ENCODE results near the gene HDAC9.

The HDAC9 gene

GRCh38 chr7:18524248-18524647 is 28.7 kb downstream of the HDAC9 start:
- Histone ChIP-seq H3K9me3 (ENCODE audit: control insufficient read depth, insufficient read depth, low read length) (no peaks in the 10 kb centered on the region), H3K4me1 (ENCODE audit: insufficient read depth, low read length) (peaks cover 17% of the 10 kb centered on the region), H3K9ac (ENCODE audit: low read depth, low read length) (no peak overlapping the region), H3K36me3 (ENCODE audit: insufficient read depth, low read length) (no peaks in the 10 kb centered on the region)

DNA sequence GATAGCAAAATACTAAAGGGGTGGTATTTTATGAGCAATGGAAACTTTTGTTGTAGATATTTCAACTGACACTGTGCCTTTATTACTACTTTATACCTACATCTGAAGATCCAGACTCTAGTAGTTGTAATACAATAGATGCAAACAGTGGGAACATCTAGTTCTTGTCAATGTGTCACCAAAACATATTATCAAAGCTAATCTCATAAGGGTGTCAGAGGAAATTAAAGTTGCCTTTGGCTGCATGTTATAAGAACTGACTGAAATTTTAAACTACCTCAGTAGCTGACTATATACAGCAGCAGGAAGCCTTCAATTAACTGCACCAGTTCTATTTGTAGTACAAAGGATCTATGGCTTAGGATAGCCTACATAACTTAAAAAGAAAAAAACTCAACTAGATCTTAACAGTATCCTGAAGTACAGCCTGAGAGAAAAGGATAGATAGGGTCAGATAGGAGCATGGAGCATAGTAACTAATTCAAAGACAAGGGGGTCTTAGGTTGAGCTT is 30.9 kb downstream of the HDAC9 start:
- H3K9ac ChIP-seq (ENCODE audit: low read depth, low read length), result no peak overlapping the region
- H3K36me3 ChIP-seq (ENCODE audit: insufficient read depth, low read length), result no peaks in the 10 kb centered on the region
- no peaks in the 10 kb centered on the region for H3K9me3 ChIP-seq (ENCODE audit: control insufficient read depth, insufficient read depth, low read length)
- peaks cover 11% of the 10 kb centered on the region; the same call in 1 of the 2 replicates for H3K4me1 ChIP-seq (ENCODE audit: insufficient read depth, low read length)

DNA sequence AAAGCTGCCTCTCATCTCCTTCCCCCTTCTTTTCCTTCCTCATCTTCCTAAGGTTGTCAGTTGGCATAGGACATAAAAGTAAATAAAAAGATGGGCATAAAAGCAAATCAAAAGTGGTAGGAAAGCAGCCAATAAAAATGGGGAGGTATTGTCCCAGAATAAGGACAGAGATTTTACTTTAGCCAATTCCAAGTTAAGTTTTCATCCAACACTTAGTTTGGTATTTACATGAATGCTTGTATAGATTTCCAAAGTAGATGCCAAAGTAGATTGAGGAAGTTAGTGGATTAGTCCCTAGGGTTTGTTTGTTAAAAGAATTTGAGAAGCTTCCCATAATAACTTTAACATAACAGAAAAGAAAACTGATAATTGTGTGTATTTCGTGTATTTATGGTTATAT is 33.7 kb downstream of the HDAC9 start:
- H3K9ac ChIP-seq (ENCODE audit: low read depth, low read length), result no peak overlapping the region
- H3K9me3 ChIP-seq (ENCODE audit: control insufficient read depth, insufficient read depth, low read length), result no peaks in the 10 kb centered on the region
- H3K36me3 ChIP-seq (ENCODE audit: insufficient read depth, low read length), result no peaks in the 10 kb centered on the region
- H3K4me1 ChIP-seq (ENCODE audit: insufficient read depth, low read length), result peaks cover 3% of the 10 kb centered on the region; the same call in 1 of the 2 replicates

GRCh38 chr7:18530224-18531179 is 35.0 kb downstream of the HDAC9 start:
- Histone ChIP-seq H3K9me3 (ENCODE audit: control insufficient read depth, insufficient read depth, low read length) (no peaks in the 10 kb centered on the region), H3K9ac (ENCODE audit: low read depth, low read length) (no peak overlapping the region), H3K36me3 (ENCODE audit: insufficient read depth, low read length) (no peaks in the 10 kb centered on the region), H3K4me1 (ENCODE audit: insufficient read depth, low read length) (peaks cover 13% of the 10 kb centered on the region; the same call in 1 of the 2 replicates)

- H3K9ac ChIP-seq (ENCODE audit: low read depth, low read length), result no peak overlapping the region
- H3K9me3 ChIP-seq (ENCODE audit: control insufficient read depth, insufficient read depth, low read length), result no peaks in the 10 kb centered on the region
- no peaks in the 10 kb centered on the region for H3K36me3 ChIP-seq (ENCODE audit: insufficient read depth, low read length)
- H3K4me1 ChIP-seq (ENCODE audit: insufficient read depth, low read length), result peaks cover 18% of the 10 kb centered on the region
Observed at GRCh38 chr7:18531539-18531938, 36.0 kb downstream of the HDAC9 start.

- Histone ChIP-seq H3K36me3 (ENCODE audit: insufficient read depth, low read length) (no peaks in the 10 kb centered on the region), H3K9me3 (ENCODE audit: control insufficient read depth, insufficient read depth, low read length) (no peaks in the 10 kb centered on the region), H3K9ac (ENCODE audit: low read depth, low read length) (no peak overlapping the region), H3K4me1 (ENCODE audit: insufficient read depth, low read length) (peaks cover 18% of the 10 kb centered on the region)
Observed at GRCh38 chr7:18532813-18533212, 37.3 kb downstream of the HDAC9 start.

DNA sequence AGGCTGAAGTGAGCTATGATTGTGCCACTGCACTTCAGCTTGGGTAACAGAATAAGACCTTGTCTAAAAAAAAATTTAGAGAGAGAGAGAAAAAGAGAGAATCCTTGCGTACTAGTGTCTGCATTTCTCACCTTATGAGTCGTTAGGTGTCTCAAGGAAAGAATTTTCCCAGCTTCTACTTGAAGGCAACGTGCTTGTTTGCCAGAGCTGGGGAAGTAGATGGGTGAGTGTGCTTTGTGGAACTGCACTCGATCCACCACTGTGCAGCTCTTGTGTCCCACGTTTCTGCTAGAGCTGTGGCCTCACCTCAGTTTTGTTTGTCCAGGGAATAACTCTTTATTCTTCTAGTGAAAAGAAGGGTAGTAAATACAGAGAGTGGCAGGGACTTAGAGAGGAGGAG is 38.9 kb downstream of the HDAC9 start:
- no peak overlapping the region; the same call in 1 of the 2 replicates for H3K9ac ChIP-seq (ENCODE audit: low read depth, low read length)
- H3K36me3 ChIP-seq (ENCODE audit: insufficient read depth, low read length), result no peaks in the 10 kb centered on the region
- H3K9me3 ChIP-seq (ENCODE audit: control insufficient read depth, insufficient read depth, low read length), result no peaks in the 10 kb centered on the region
- peaks cover 18% of the 10 kb centered on the region for H3K4me1 ChIP-seq (ENCODE audit: insufficient read depth, low read length)

DNA sequence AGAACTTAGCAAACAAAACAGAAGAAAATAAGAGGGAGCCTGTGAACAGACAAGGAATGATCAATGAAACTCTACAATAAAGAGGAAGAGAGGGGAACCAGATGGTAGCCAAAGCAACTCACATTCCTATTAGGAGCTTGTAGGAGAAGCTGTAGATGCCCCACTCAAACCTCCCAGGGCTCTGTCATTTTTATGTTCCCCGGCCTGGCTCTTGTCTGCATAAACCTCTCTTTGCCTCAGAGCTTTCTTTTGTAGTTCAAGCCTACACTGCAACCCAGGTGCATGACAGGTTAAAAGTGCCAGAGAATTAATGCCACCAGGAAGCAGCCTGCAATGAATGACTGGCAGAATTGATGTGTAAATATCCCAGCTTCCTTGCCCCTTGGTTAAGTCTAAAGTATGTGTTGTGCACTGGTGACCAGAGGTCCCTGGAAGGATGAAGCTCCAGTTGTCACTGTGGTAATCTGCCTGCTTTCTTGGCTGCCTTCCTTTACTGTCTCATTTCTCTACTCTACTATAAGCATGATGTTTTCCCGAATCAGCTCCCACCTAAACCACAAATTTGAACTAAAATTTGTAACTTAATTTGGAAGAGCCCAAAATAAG is 40.4 kb downstream of the HDAC9 start:
- Histone ChIP-seq H3K9me3 (ENCODE audit: control insufficient read depth, insufficient read depth, low read length) (no peaks in the 10 kb centered on the region), H3K9ac (ENCODE audit: low read depth, low read length) (no peak overlapping the region), H3K4me1 (ENCODE audit: insufficient read depth, low read length) (peaks cover 18% of the 10 kb centered on the region), H3K36me3 (ENCODE audit: insufficient read depth, low read length) (no peaks in the 10 kb centered on the region)

- Histone ChIP-seq H3K9me3 (ENCODE audit: control insufficient read depth, insufficient read depth, low read length) (no peaks in the 10 kb centered on the region), H3K36me3 (ENCODE audit: insufficient read depth, low read length) (no peaks in the 10 kb centered on the region), H3K9ac (ENCODE audit: low read depth, low read length) (no peak overlapping the region), H3K4me1 (ENCODE audit: insufficient read depth, low read length) (peaks cover 18% of the 10 kb centered on the region)
Observed at GRCh38 chr7:18536486-18536885, 40.9 kb downstream of the HDAC9 start.

DNA sequence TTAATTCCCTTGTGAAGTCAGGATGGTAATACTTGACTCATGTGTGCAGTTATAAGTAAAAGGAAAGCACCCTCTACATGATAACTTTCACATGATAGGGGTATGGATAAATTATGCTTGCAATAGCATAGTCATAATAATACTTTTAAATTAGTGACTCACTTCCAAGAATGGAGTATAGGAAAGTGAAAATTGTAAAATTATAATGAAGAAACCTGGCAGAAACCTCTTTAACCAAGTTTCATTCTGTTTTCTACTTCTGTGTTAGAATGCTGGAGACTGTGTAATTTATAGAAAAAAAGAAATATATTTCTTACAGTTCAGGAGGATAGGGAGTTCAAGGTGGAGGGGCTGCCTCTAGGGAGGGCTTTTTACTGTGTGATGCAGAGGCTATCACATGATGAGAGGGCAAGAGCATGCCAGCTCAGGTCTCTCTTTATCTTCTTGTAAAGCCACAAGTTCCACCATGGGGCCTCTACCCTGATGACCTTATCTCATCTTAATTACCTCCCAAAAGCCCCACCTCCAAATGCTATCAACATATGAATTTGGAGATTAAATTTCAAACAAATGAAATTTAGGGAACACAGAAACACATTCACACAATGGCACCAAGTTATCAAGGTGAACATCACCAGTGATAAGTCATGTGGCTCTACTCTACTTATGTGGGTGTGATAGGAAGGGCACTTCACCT is 43.2 kb downstream of the HDAC9 start:
- Histone ChIP-seq H3K4me1 (ENCODE audit: insufficient read depth, low read length) (peaks cover 18% of the 10 kb centered on the region), H3K36me3 (ENCODE audit: insufficient read depth, low read length) (no peaks in the 10 kb centered on the region), H3K9ac (ENCODE audit: low read depth, low read length) (no peak overlapping the region), H3K9me3 (ENCODE audit: control insufficient read depth, insufficient read depth, low read length) (no peaks in the 10 kb centered on the region)

DNA sequence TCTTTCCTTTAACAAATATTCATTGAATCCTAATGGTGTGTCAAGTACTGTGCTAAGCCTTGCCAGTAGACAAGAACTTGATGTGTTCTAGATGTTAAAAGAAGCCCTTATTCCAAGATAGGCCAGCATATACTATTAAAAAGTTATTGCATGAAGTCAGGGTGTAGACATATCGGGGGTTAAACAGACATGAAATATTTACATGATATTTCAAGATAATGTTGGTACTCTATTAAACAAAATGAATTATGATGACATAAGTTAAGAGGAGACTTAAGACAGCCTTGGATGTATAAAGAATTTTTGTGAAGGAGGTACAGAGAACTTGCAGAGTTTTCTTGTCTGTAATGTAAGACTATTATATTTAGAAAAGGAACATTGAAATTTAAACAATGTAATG is 44.8 kb downstream of the HDAC9 start:
- Histone ChIP-seq H3K4me1 (ENCODE audit: insufficient read depth, low read length) (peaks cover 9% of the 10 kb centered on the region), H3K36me3 (ENCODE audit: insufficient read depth, low read length) (peaks cover 9% of the 10 kb centered on the region; the same call in 1 of the 2 replicates), H3K9me3 (ENCODE audit: control insufficient read depth, insufficient read depth, low read length) (no peaks in the 10 kb centered on the region), H3K9ac (ENCODE audit: low read depth, low read length) (no peak overlapping the region)

DNA sequence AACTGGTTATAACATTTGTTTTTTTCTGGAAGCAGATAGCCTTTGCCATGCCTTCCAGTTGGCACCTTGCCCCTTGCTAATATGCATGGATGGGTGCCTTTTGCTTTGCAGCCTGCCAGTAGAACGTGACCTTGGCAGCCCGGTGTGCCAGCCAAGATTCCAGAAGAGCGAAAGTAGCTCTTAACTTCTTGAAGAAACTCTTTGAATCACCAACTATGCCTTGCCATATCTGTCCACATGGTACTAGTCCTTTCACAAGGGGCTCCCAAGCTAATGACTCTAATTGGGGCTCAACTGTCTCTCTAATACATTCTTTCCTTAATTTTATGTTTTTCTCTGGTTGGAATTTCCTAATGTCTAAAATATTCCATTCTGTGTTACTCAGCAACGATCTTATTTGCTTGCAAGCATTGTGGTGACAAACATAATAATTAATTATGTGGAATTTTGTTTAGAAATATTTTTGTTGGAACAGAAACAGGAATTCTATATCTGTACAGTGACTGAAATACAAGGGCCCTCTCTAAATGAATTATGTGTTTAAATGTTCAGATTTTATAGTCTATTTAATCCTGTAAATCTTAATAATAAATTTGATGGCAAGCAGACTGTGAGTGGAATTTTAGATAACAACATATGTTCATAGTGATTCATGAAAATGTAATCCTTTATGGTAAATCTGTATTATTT is 45.8 kb downstream of the HDAC9 start:
- no peaks in the 10 kb centered on the region; the same call in 1 of the 2 replicates for H3K4me1 ChIP-seq (ENCODE audit: insufficient read depth, low read length)
- peaks cover 9% of the 10 kb centered on the region; the same call in 1 of the 2 replicates for H3K36me3 ChIP-seq (ENCODE audit: insufficient read depth, low read length)
- H3K9me3 ChIP-seq (ENCODE audit: control insufficient read depth, insufficient read depth, low read length), result no peaks in the 10 kb centered on the region
- H3K9ac ChIP-seq (ENCODE audit: low read depth, low read length), result no peak overlapping the region

- Histone ChIP-seq H3K9me3 (ENCODE audit: control insufficient read depth, insufficient read depth, low read length) (no peaks in the 10 kb centered on the region), H3K4me1 (ENCODE audit: insufficient read depth, low read length) (no peaks in the 10 kb centered on the region; the same call in 1 of the 2 replicates), H3K36me3 (ENCODE audit: insufficient read depth, low read length) (peaks cover 9% of the 10 kb centered on the region; the same call in 1 of the 2 replicates), H3K9ac (ENCODE audit: low read depth, low read length) (no peak overlapping the region)
Observed at GRCh38 chr7:18541871-18542212, 46.3 kb downstream of the HDAC9 start.

- peaks cover 9% of the 10 kb centered on the region; the same call in 1 of the 2 replicates for H3K36me3 ChIP-seq (ENCODE audit: insufficient read depth, low read length)
- H3K9me3 ChIP-seq (ENCODE audit: control insufficient read depth, insufficient read depth, low read length), result no peaks in the 10 kb centered on the region
- no peaks in the 10 kb centered on the region; the same call in 1 of the 2 replicates for H3K4me1 ChIP-seq (ENCODE audit: insufficient read depth, low read length)
- H3K9ac ChIP-seq (ENCODE audit: low read depth, low read length), result no peak overlapping the region
Observed at GRCh38 chr7:18546576-18546975, 51.0 kb downstream of the HDAC9 start.
